HG02588 (cell line): ENCODE data around the gene ANKRD44.
A peak's percentile ranks its signal among the peaks of the same experiment; 100 is the strongest.
"Not testable (repeated sequence)": the region's sequence is repeated elsewhere in the genome, so short reads cannot be mapped to it uniquely, and the experiment has no call there.

ENCODE experiments used
- ATAC-seq: cut with Tn5 transposase; IDR thresholded peaks from one replicate; pipeline ENCODE4 v1.9.1; 2021; ENCODE audit warnings: mild to moderate bottlenecking, moderate library complexity; ENCODE audit not compliant: unreplicated experiment

ANKRD44 gene

DNA sequence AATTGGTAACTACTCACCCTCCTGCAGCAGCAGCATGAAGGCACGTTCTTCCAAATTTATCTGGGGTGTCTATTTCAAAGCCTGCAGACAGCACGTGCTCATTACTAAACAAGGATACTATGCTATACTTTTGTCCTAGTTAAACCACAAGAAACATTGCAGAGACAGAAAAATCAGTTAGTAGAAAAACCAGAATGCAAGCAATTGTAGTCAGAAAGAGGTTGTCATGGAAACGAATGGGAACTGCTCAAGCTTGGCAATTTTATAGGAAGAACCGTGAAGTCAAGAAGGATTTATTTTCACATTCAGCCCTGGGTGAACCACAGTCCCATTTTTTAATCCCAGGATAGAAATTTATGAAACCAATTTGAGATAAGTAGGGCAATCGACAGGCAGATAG is 221.9 kb downstream of the ANKRD44 start:
- no peak for ATAC-seq

DNA sequence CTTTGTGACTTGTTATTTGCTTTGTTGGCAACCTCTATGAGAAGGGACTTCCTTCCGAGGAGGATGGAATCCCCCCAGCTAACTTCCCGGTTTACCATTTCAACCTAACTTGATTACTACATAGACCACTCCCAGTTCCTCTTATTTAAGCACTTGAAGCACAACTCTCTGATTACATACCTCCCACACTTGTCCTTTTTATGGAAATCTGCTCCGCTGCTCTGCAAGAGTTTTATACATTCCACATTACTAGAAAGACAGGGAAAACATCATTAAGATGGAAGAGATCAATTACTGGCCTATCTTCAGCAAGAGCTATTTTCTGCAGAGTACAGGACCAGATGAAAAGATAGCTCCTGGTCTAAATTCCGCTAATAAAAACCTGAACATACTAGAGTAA is 224.1 kb downstream of the ANKRD44 start:
- ATAC-seq: peak; percentile 77

- ATAC-seq: no peak
These were observed 224.9 kb downstream of the ANKRD44 start for GRCh38 chr2:197085665-197086064.

DNA sequence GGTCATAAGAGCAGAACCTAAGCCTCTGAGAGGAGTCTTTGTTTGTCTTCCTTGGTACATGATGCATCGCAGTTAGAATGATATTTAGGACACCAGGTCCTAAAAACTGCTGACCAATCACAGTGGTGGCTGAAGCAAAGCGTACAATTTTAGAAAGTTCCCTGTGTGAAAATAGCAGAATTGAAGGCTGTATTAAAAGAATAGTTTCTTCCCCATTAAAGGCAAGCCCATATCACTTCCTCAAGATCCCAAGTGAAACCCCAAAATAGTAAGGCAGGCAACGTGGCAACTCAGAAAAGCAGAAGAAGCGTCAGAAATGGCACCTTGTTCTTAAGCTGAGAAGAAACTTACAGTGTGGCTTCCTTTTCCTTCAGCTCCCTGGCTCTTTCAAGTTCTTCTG is 229.3 kb downstream of the ANKRD44 start:
- no peak for ATAC-seq

GRCh38 chr2:197080578-197081216 is 229.9 kb downstream of the ANKRD44 start:
- no peak for ATAC-seq

- ATAC-seq: no peak
These were observed 230.6 kb downstream of the ANKRD44 start for GRCh38 chr2:197079832-197080555.

- no peak for ATAC-seq
These were observed 231.2 kb downstream of the ANKRD44 start for GRCh38 chr2:197079414-197079813.

DNA sequence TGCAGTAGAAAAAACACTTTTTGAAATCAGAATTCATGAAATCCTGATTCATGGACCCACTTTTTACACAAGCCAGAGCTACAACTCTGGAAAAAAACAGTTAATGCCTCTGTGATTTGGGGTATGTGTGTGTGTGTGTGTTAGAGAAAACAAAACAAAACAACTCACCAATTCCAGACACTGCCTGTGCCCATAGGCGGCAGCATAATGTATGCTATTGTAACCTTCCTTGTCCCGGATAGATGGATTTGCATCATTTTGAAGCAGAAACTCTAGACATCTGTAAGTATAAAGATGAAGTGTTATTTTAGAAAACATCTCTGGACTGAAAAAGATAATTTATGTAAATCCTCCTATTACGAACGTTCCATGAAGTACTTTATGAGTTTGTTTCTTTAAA is 232.0 kb downstream of the ANKRD44 start:
- no peak for ATAC-seq

GRCh38 chr2:197077336-197077735 is 233.2 kb downstream of the ANKRD44 start:
- ATAC-seq: no peak

GRCh38 chr2:197076652-197077051 is 233.9 kb downstream of the ANKRD44 start:
- ATAC-seq: no peak

DNA sequence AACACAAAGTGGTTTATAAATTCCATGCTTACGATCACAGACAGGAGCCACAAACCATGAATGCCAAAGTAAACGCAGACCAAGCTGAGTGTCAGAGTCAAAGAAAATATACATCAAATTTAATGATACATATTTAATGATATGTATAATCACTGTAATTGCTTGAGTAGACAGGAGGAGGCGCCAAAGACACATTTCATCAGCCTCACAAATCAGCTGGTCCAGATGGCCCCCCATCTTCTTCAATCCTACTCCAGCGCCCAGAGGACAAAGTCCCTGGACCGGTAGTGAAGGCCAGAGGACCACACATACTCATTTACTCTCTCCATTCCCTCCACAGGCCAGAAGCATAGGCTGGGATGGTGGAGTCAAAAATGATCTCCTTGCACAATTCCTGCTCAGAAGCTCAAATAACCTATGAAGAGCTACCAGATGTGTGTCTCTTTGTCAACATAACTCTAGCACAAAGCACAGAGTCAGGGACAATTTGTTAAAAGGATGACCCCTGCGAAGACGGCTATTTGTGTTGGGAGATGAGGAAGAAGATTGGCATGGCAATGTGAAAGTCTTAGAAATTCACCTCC is 234.7 kb downstream of the ANKRD44 start:
- no peak for ATAC-seq

DNA sequence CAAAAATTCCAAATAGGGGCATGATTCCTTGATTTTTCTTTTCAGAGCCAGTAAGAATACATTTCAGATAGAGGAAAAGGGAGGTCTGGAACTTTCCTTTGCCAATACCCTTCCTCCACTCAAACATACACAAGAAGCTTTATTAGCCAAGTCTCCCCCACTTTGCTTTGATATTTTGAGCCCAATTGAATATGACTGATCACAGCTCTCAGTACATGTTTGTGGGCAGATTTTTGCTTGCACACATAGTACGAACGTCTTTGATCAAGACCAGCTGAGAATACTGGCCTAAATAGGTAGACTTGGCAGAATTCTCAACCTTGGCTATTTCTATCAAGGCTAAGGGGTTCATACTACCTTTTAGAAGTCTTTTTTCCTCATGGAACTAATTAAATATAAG is 235.3 kb downstream of the ANKRD44 start:
- ATAC-seq: no peak

GRCh38 chr2:197073701-197074433 is 236.7 kb downstream of the ANKRD44 start:
- no peak for ATAC-seq

- no peak for ATAC-seq
These were observed 237.3 kb downstream of the ANKRD44 start for GRCh38 chr2:197073270-197073669.

GRCh38 chr2:197072533-197072932 is 238.0 kb downstream of the ANKRD44 start:
- no peak for ATAC-seq

GRCh38 chr2:197071790-197072436 is 238.7 kb downstream of the ANKRD44 start:
- ATAC-seq: no peak

DNA sequence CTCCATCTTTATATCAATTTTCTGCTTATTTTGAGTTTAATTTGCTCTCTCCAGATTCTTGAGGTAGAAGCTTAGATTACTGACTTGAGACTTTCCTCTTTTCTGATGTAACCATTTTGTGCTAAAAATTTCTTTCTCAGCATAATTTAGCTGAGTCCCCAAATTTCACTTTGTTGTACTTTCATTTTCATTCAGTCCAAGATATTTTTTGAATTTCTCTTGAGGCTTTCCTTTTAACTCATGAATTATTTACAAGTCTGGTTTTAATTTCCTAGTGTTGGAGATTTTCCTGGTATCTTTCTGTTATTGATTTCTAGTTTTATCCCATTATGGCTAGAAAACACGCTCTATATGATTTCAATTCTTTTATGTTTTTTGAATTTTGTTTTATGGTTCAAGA is 239.4 kb downstream of the ANKRD44 start:
- no peak for ATAC-seq

DNA sequence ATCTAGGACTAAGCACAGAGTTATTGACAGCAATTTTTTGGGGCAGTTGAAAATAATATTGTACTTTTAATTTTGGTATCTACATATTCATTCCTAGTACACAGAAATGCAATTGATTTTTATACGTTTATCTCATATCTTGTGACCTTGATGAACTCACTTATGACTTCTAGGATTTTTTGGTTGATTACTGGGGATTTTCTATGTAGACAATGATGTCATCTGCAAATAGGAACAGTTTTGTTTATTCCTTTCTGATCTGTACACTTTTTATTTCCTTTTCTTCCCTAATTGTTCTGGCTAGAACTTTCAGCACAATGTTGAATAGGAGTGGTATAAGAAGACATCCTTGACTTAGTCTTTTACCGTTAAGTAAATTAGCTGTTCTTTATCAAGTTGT is 240.6 kb downstream of the ANKRD44 start:
- ATAC-seq: no peak

DNA sequence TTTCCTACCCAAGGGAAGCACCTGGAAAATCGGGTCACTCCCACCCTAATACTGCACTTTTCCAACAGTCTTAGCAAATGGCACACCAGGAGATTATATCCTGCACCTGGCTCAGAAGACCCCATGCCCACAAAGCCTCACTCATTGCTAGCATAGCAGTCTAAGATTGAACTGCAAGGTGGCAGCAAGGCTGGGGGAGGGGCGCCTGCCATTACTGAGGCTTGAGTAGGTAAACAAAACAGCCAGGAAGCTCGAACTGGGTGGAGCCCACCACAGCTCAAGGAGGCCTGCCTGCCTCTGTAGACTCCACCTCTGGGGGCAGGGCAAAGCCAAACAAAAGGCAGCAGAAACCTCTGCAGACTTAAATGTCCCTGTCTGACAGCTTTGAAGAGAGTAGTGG is 248.0 kb downstream of the ANKRD44 start:
- not testable (repeated sequence) for ATAC-seq

GRCh38 chr2:197059477-197059876 is 251.1 kb downstream of the ANKRD44 start:
- ATAC-seq: no peak

DNA sequence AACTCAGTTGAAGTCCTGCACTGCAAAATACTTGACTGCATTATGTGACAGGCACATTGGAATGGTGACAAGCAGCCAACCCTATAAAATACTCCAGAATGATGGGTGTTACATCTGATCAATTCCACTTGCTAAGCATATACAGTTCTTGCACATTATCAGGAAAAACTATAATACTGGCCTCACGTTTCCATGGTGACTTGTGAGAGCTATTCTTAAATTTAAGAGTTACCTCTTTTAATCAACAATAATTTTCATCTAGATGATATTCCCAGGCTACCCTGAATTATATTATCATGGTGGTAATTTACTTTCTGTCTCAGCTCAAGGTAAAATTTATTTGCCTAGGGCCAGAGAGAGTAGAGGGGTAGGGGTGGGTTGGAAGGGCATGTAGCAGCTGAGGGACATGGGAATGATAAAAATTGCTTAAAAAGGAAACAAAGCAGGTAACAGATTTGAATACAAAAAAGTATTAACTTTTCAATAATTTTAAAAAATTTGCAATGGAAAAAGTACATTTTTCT is 251.7 kb downstream of the ANKRD44 start:
- ATAC-seq: no peak
